DLD1 (cell line): ENCODE measurements around the gene CD151.

ENCODE experiments used
- in situ Hi-C: cut with HindIII; loops from 2 replicates; pipeline ENCODE4 v1.10.0; 2017; ENCODE audit warnings: low sequenced_read_pairs

CD151 gene

GRCh38 chr11:841981-842369 lies 9.2 kb downstream of the CD151 start:
- in situ Hi-C loops: no loop called here

- in situ Hi-C loops: no loop called here
Observed at GRCh38 chr11:842370-843002, 9.7 kb downstream of the CD151 start, which contains the start of the genes POLR2L and TSPAN4. TSS of gene POLR2L (minus strand) at chr11:842529. CDS start at chr11:842508, 21 bp downstream. TSS of gene TSPAN4 (plus strand) at chr11:842852. CDS start at chr11:850305, 7,453 bp downstream.

- in situ Hi-C loops: no loop called here
Observed at GRCh38 chr11:843086-843734, 10.5 kb downstream of the CD151 start.

GRCh38 chr11:843818-844692 lies 11.3 kb downstream of the CD151 start:
- in situ Hi-C loops: no loop called here

GRCh38 chr11:844693-845644 lies 12.2 kb downstream of the CD151 start:
- in situ Hi-C loops: no loop called here

- in situ Hi-C loops: no loop called here
Observed at GRCh38 chr11:845872-846495, 13.2 kb downstream of the CD151 start.

- in situ Hi-C loops: no loop called here
Observed at GRCh38 chr11:846496-847098, 13.8 kb downstream of the CD151 start.

- in situ Hi-C loops: no loop called here
Observed at GRCh38 chr11:847876-848275, 15.1 kb downstream of the CD151 start.

GRCh38 chr11:848380-848931 lies 15.7 kb downstream of the CD151 start:
- in situ Hi-C loops: no loop called here

- in situ Hi-C loops: no loop called here
Observed at GRCh38 chr11:849104-849824, 16.5 kb downstream of the CD151 start.

GRCh38 chr11:849951-850774 lies 17.4 kb downstream of the CD151 start:
- in situ Hi-C loops: no loop called here

- in situ Hi-C loops: no loop called here
Observed at GRCh38 chr11:850775-851763, 18.3 kb downstream of the CD151 start.

GRCh38 chr11:852762-853161 lies 20.0 kb downstream of the CD151 start:
- in situ Hi-C loops: no loop called here

GRCh38 chr11:853682-854448 lies 21.1 kb downstream of the CD151 start:
- in situ Hi-C loops: no loop called here

GRCh38 chr11:854601-855329 lies 22.0 kb downstream of the CD151 start:
- in situ Hi-C loops: no loop called here
